Measurements from ENCODE around the gene SUGCT.

Gene SUGCT

GRCh38 chr7:40845943-40846342 lies 711.1 kb downstream of the SUGCT start:
- no peak for DNase-seq

GRCh38 chr7:40847921-40848320 lies 713.1 kb downstream of the SUGCT start:
- DNase-seq = no peak

DNA sequence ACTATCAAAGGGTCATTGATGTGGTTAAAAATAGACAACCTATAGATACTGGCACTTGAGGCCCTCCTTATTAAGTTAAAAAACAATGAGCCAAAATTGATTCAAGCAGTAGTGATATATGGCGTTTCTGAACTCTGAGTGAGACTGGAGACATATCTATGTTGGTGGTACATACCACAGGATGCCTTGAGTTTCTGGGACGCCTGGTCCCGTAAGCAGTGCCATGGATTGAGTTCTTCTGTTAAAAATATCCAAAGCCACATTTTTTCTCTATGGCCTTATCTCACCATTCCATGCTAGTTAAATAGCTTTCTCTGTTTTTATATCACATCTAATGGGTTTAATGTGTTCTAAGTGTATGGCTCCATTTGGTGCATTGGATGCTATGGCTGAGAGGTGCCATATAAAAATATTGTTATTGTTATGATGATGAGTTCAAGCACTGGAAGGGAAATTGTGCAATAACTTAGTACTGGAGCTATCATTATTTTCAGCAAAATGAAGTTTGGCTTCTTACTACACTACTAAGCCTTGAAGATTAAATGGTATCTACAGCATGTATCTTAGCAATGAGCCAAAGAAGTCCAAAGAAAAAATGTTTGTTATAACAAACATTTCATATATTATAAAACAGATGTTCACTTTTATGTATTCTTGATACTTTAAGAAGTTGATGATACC lies 713.9 kb downstream of the SUGCT start:
- no peak for DNase-seq

GRCh38 chr7:40850017-40850416 lies 715.2 kb downstream of the SUGCT start:
- DNase-seq = no peak

DNA sequence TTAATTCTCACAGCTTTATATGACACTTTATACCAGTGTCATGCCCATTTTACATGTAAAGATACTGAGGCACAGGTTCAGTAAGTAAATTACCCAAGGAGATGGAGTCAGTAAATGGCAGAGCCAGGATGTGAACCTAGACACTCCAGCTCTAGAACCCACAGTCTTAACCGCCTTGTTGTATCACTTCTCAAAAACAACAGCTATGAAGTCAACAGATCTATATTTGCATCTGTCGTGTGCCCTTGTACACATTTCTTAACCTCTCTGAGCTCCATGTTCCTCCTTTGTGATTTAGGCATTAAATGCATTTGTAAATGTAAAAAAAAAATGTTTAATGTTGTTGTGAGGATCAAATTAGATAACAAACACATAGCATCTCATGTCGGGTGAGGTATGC lies 716.2 kb downstream of the SUGCT start:
- no peak for DNase-seq

GRCh38 chr7:40859076-40859475 lies 724.3 kb downstream of the SUGCT start:
- no peak for DNase-seq

DNA sequence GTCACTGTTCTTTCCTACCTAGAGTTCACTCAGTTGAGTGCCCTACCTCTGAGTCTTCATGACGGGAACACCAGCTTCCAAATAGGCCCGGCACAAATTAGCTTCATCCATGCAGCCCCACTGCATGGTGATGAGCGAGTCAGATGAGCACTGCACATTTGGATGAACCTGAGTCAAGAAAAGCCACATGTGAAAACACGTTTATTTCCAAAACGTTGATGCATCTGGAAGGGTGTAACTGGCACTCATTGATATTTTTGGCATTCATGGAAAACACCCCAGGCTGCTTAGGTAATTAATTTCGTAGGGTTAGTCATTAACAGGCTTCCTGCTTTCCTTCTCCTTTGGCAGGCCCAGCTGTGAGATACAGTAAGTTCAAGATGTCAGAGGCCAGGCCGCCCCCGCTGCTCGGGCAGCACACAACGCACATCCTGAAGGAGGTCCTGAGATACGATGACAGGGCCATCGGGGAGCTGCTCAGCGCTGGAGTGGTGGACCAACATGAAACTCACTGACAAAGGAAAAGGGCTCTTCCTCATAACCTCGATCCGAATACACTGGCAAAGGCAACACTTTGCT lies 725.2 kb downstream of the SUGCT start:
- DNase-seq = no peak

GRCh38 chr7:40865441-40866233 lies 730.8 kb downstream of the SUGCT start:
- DNase-seq = no peak

DNA sequence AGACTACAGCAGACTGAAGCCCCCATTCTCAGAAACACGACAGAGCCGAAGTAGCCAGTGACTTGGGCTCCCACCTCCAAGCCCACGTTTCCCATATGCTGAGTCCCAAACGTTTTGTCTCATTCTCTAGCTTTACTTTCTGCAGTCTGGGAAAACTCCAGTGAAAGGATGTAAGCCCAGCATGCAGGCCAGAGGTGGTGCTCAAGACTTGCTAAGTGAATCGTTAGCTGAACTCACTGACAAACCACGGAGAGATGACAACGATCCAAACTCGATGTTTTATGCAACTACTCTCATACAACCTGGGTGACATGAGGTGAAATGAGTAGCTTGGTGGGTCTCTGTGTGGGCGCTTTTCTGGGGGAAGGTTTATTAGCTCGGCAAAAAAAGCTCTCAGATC lies 731.8 kb downstream of the SUGCT start:
- DNase-seq = no peak

DNA sequence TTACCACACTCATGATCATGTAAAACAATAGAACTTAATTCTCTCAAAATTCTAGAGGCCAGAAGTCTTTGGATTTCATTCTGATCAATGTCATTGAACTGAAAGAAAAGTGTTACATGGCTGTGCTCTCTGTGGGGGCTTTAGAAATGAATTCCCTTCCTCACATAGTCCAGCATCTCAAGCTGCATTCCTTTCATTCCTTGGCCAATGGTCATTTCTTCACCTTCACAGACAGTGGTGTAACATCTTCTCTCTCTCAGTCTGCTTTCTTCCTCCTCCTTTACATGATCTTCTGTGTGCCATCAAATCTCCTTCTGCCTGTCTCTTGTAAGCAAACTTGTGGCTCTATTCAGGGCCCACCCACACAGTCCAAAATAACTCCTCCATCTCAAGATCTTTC lies 735.3 kb downstream of the SUGCT start:
- no peak for DNase-seq

DNA sequence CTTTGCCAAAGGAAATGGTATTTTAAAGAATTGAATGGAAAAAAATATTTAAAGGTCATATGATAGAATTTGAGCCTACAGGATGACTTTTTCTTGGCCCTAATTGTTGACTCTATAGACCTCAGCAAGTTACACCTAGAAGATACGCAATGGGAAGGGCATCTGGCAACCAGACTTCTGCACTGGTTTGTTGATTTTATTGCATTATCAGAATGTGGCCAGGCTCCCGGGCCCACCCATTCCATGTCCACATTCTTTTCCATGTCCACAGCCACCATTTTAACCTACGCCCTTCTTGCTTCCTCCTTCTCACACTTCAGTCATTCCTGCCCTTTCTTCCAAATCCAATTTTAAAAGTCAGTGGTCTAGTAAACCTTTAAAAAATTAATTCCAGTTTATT lies 738.4 kb downstream of the SUGCT start:
- DNase-seq = no peak

DNA sequence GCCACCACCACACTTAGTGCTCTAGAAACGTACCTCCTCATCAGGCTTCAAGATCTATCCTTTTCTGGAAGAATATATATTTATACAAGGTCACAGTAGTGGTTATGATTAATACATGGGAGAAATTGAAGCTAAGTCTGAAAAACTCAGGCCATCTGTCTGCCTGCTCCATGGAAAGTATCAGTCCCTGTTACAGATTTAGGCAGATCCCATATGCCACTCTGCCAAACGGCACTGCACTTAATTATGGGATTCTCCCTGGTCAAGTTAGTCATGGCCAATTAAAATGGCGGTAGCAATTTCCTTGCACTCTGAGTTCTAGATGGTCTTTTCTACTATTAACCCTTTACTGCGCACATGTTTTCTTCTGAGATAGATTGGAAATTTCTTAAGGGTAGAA lies 740.0 kb downstream of the SUGCT start:
- no peak for DNase-seq

- DNase-seq = no peak
Observed at GRCh38 chr7:40876601-40877000, 741.8 kb downstream of the SUGCT start.

- DNase-seq = no peak
Observed at GRCh38 chr7:40879941-40880543, 745.2 kb downstream of the SUGCT start.

GRCh38 chr7:40880581-40880980 lies 745.8 kb downstream of the SUGCT start:
- DNase-seq = no peak

- no peak for DNase-seq
Observed at GRCh38 chr7:40881405-40881926, 746.7 kb downstream of the SUGCT start.

DNA sequence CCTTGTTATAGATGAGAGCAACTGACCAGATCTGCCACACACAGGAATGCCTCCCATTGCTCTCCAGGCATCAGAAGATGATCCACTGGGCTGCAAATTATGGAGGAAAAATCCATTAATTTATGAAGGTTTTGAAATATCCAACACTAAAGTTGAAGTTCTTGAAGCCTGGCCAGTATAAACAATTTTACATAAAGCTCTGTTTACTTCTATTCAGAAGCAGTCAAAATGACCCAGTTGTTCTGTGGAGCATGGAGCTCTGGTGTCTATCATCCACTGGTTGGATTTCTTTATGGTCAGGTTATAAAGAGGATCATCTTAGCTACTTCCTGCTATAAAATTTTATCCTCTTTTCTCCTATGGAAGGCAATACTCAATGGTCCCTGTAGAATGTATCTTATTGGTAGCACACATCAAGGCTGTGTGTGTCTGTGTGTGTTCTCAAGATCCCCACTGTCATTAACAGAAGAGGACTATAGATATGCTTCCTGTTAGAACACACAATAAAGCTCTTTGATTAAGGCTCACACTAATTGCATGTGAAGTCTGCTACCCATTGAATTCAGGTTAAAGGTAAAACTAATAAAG lies 747.4 kb downstream of the SUGCT start:
- no peak for DNase-seq

- DNase-seq = no peak
Observed at GRCh38 chr7:40883826-40884225, 749.0 kb downstream of the SUGCT start.

GRCh38 chr7:40884241-40884640 lies 749.4 kb downstream of the SUGCT start:
- DNase-seq = no peak

DNA sequence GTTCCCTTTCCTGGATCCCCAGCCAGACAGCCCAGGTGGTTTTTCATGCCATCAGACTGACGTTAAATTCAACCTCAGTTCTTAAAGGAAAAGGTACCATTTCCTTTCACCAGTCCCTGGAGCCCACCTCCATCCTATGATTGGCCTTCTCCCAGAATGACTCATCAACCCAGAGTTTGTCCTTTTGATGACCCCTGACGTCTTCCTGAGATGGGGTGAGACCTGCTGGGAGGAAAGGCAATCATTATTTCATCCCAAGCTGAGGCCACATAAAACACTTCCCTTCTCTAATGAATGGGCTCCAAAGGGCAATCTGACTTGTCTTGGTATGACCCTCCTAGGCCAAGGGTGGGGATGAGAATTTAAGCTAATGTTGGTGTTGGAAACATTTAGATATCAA lies 750.7 kb downstream of the SUGCT start:
- DNase-seq = no peak

GRCh38 chr7:40887099-40887498 lies 752.3 kb downstream of the SUGCT start:
- DNase-seq = no peak

- no peak for DNase-seq
Observed at GRCh38 chr7:40888499-40888898, 753.7 kb downstream of the SUGCT start.

GRCh38 chr7:40889099-40889498 lies 754.3 kb downstream of the SUGCT start:
- no peak for DNase-seq
